Measurements from ENCODE around the gene AKT2. TPM values are rescaled to one million over a fixed set of nuclear protein-coding genes. Genes with fewer than 3 reads are reported as not detected.

AKT2 gene
- polyA plus RNA-seq, 2 donors, result 51.9 to 56.0 TPM

- Histone ChIP-seq H3K4me3 (ENCODE audit: low read depth in 1 of 2, low read length in 2 of 2) (no peak overlapping the region), H3K9me3 (ENCODE audit: control insufficient read depth in 2 of 2, insufficient read depth in 1 of 2, low read depth in 1 of 2, low read length in 1 of 2) (no peaks in the 10 kb centered on the region), H3K27me3 (ENCODE audit: control insufficient read depth in 1 of 2, insufficient read depth in 2 of 2, low read length in 2 of 2) (no peaks in the 10 kb centered on the region), H3K4me1 (ENCODE audit: control insufficient read depth in 2 of 2, insufficient read depth in 2 of 2, low read length in 1 of 2) (peaks cover 3 to 4% of the 10 kb centered on the region in 2 donors), H3K27ac (ENCODE audit: low read depth in 2 of 2, low read length in 1 of 2) (no peak overlapping the region), H3K36me3 (ENCODE audit: control insufficient read depth in 2 of 2, insufficient read depth in 2 of 2, low read length in 1 of 2) (peaks cover 19 to 37% of the 10 kb centered on the region in 2 donors)
- WGBS, 2 donors, result 89 to 92% methylated on average over 12 of the region's 12 CpGs
Observed at GRCh38 chr19:40241125-40241808, 43.9 kb downstream of the AKT2 start.

- WGBS, 2 donors, result 83 to 87% methylated on average over 6 of the region's 6 CpGs
- Histone ChIP-seq H3K4me1 (ENCODE audit: control insufficient read depth in 2 of 2, insufficient read depth in 2 of 2, low read length in 1 of 2) (peaks cover 0 to 4% of the 10 kb centered on the region in 2 donors), H3K36me3 (ENCODE audit: control insufficient read depth in 2 of 2, insufficient read depth in 2 of 2, low read length in 1 of 2) (peaks cover 19 to 47% of the 10 kb centered on the region in 2 donors), H3K27me3 (ENCODE audit: control insufficient read depth in 1 of 2, insufficient read depth in 2 of 2, low read length in 2 of 2) (no peaks in the 10 kb centered on the region), H3K9me3 (ENCODE audit: control insufficient read depth in 2 of 2, insufficient read depth in 1 of 2, low read depth in 1 of 2, low read length in 1 of 2) (no peaks in the 10 kb centered on the region), H3K27ac (ENCODE audit: low read depth in 2 of 2, low read length in 1 of 2) (no peak overlapping the region), H3K4me3 (ENCODE audit: low read depth in 1 of 2, low read length in 2 of 2) (no peak overlapping the region)
Observed at GRCh38 chr19:40240332-40240731, 44.8 kb downstream of the AKT2 start.

- H3K27ac ChIP-seq (ENCODE audit: low read depth in 2 of 2, low read length in 1 of 2), result no peak overlapping the region
- peaks cover 0 to 4% of the 10 kb centered on the region in 2 donors for H3K4me1 ChIP-seq (ENCODE audit: control insufficient read depth in 2 of 2, insufficient read depth in 2 of 2, low read length in 1 of 2)
- H3K9me3 ChIP-seq (ENCODE audit: control insufficient read depth in 2 of 2, insufficient read depth in 1 of 2, low read depth in 1 of 2, low read length in 1 of 2), result no peaks in the 10 kb centered on the region
- H3K4me3 ChIP-seq (ENCODE audit: low read depth in 1 of 2, low read length in 2 of 2), result no peak overlapping the region
- 94% methylated on average over 12 of the region's 12 CpGs for WGBS, 2 donors
- peaks cover 19 to 54% of the 10 kb centered on the region in 2 donors for H3K36me3 ChIP-seq (ENCODE audit: control insufficient read depth in 2 of 2, insufficient read depth in 2 of 2, low read length in 1 of 2)
- H3K27me3 ChIP-seq (ENCODE audit: control insufficient read depth in 1 of 2, insufficient read depth in 2 of 2, low read length in 2 of 2), result no peaks in the 10 kb centered on the region
Observed at GRCh38 chr19:40239415-40240226, 45.5 kb downstream of the AKT2 start.

GRCh38 chr19:40238775-40239174 lies 46.4 kb downstream of the AKT2 start:
- no peak overlapping the region for H3K27ac ChIP-seq (ENCODE audit: low read depth in 2 of 2, low read length in 1 of 2)
- 78 to 88% methylated on average over 9 of the region's 9 CpGs for WGBS, 2 donors
- H3K4me3 ChIP-seq (ENCODE audit: low read depth in 1 of 2, low read length in 2 of 2), result no peak overlapping the region
- H3K27me3 ChIP-seq (ENCODE audit: control insufficient read depth in 1 of 2, insufficient read depth in 2 of 2, low read length in 2 of 2), result no peaks in the 10 kb centered on the region
- H3K36me3 ChIP-seq (ENCODE audit: control insufficient read depth in 2 of 2, insufficient read depth in 2 of 2, low read length in 1 of 2), result peaks cover 19 to 60% of the 10 kb centered on the region in 2 donors
- H3K4me1 ChIP-seq (ENCODE audit: control insufficient read depth in 2 of 2, insufficient read depth in 2 of 2, low read length in 1 of 2), result peaks cover 0 to 4% of the 10 kb centered on the region in 2 donors
- H3K9me3 ChIP-seq (ENCODE audit: control insufficient read depth in 2 of 2, insufficient read depth in 1 of 2, low read depth in 1 of 2, low read length in 1 of 2), result no peaks in the 10 kb centered on the region

- Histone ChIP-seq H3K4me1 (ENCODE audit: control insufficient read depth in 2 of 2, insufficient read depth in 2 of 2, low read length in 1 of 2) (peaks cover 0 to 4% of the 10 kb centered on the region in 2 donors), H3K9me3 (ENCODE audit: control insufficient read depth in 2 of 2, insufficient read depth in 1 of 2, low read depth in 1 of 2, low read length in 1 of 2) (no peaks in the 10 kb centered on the region), H3K36me3 (ENCODE audit: control insufficient read depth in 2 of 2, insufficient read depth in 2 of 2, low read length in 1 of 2) (peaks cover 19 to 66% of the 10 kb centered on the region in 2 donors), H3K4me3 (ENCODE audit: low read depth in 1 of 2, low read length in 2 of 2) (no peak overlapping the region), H3K27me3 (ENCODE audit: control insufficient read depth in 1 of 2, insufficient read depth in 2 of 2, low read length in 2 of 2) (no peaks in the 10 kb centered on the region), H3K27ac (ENCODE audit: low read depth in 2 of 2, low read length in 1 of 2) (no peak overlapping the region)
- 91% methylated on average over 14 of the region's 14 CpGs for WGBS, 2 donors
Observed at GRCh38 chr19:40237791-40238190, 47.4 kb downstream of the AKT2 start.

- H3K27me3 ChIP-seq (ENCODE audit: control insufficient read depth in 1 of 2, insufficient read depth in 2 of 2, low read length in 2 of 2), result no peaks in the 10 kb centered on the region
- peaks cover 19 to 60% of the 10 kb centered on the region in 2 donors for H3K36me3 ChIP-seq (ENCODE audit: control insufficient read depth in 2 of 2, insufficient read depth in 2 of 2, low read length in 1 of 2)
- no peaks in the 10 kb centered on the region for H3K4me1 ChIP-seq (ENCODE audit: control insufficient read depth in 2 of 2, insufficient read depth in 2 of 2, low read length in 1 of 2)
- WGBS, 2 donors, result 88 to 91% methylated on average over 5 to 6 of the region's 6 CpGs
- no peak overlapping the region for H3K4me3 ChIP-seq (ENCODE audit: low read depth in 1 of 2, low read length in 2 of 2)
- H3K9me3 ChIP-seq (ENCODE audit: control insufficient read depth in 2 of 2, insufficient read depth in 1 of 2, low read depth in 1 of 2, low read length in 1 of 2), result no peaks in the 10 kb centered on the region
- H3K27ac ChIP-seq (ENCODE audit: low read depth in 2 of 2, low read length in 1 of 2), result no peak overlapping the region
Observed at GRCh38 chr19:40236366-40236765, 48.8 kb downstream of the AKT2 start.

- WGBS, 2 donors, result 89% methylated on average over 9 of the region's 9 CpGs
- Histone ChIP-seq H3K4me1 (ENCODE audit: control insufficient read depth in 2 of 2, insufficient read depth in 2 of 2, low read length in 1 of 2) (no peaks in the 10 kb centered on the region), H3K9me3 (ENCODE audit: control insufficient read depth in 2 of 2, insufficient read depth in 1 of 2, low read depth in 1 of 2, low read length in 1 of 2) (no peaks in the 10 kb centered on the region), H3K4me3 (ENCODE audit: low read depth in 1 of 2, low read length in 2 of 2) (no peak overlapping the region), H3K27me3 (ENCODE audit: control insufficient read depth in 1 of 2, insufficient read depth in 2 of 2, low read length in 2 of 2) (no peaks in the 10 kb centered on the region), H3K27ac (ENCODE audit: low read depth in 2 of 2, low read length in 1 of 2) (no peak overlapping the region), H3K36me3 (ENCODE audit: control insufficient read depth in 2 of 2, insufficient read depth in 2 of 2, low read length in 1 of 2) (peaks cover 19 to 60% of the 10 kb centered on the region in 2 donors)
Observed at GRCh38 chr19:40236026-40236355, 49.2 kb downstream of the AKT2 start.

GRCh38 chr19:40235238-40236025 lies 49.7 kb downstream of the AKT2 start:
- Histone ChIP-seq H3K27ac (ENCODE audit: low read depth in 2 of 2, low read length in 1 of 2) (no peak overlapping the region), H3K9me3 (ENCODE audit: control insufficient read depth in 2 of 2, insufficient read depth in 1 of 2, low read depth in 1 of 2, low read length in 1 of 2) (no peaks in the 10 kb centered on the region), H3K4me3 (ENCODE audit: low read depth in 1 of 2, low read length in 2 of 2) (no peak overlapping the region), H3K4me1 (ENCODE audit: control insufficient read depth in 2 of 2, insufficient read depth in 2 of 2, low read length in 1 of 2) (no peaks in the 10 kb centered on the region), H3K36me3 (ENCODE audit: control insufficient read depth in 2 of 2, insufficient read depth in 2 of 2, low read length in 1 of 2) (peaks cover 18 to 60% of the 10 kb centered on the region in 2 donors), H3K27me3 (ENCODE audit: control insufficient read depth in 1 of 2, insufficient read depth in 2 of 2, low read length in 2 of 2) (no peaks in the 10 kb centered on the region)
- WGBS, 2 donors, result 88 to 90% methylated on average over 30 of the region's 30 CpGs

- H3K27me3 ChIP-seq (ENCODE audit: control insufficient read depth in 1 of 2, insufficient read depth in 2 of 2, low read length in 2 of 2), result no peaks in the 10 kb centered on the region
- WGBS, 2 donors, result 86 to 91% methylated on average over 22 of the region's 22 CpGs
- no peak overlapping the region for H3K4me3 ChIP-seq (ENCODE audit: low read depth in 1 of 2, low read length in 2 of 2)
- no peak overlapping the region for H3K27ac ChIP-seq (ENCODE audit: low read depth in 2 of 2, low read length in 1 of 2)
- H3K9me3 ChIP-seq (ENCODE audit: control insufficient read depth in 2 of 2, insufficient read depth in 1 of 2, low read depth in 1 of 2, low read length in 1 of 2), result no peaks in the 10 kb centered on the region
- no peaks in the 10 kb centered on the region for H3K4me1 ChIP-seq (ENCODE audit: control insufficient read depth in 2 of 2, insufficient read depth in 2 of 2, low read length in 1 of 2)
- peaks cover 13 to 54% of the 10 kb centered on the region in 2 donors for H3K36me3 ChIP-seq (ENCODE audit: control insufficient read depth in 2 of 2, insufficient read depth in 2 of 2, low read length in 1 of 2)
Observed at GRCh38 chr19:40234429-40235237, 50.5 kb downstream of the AKT2 start.
